HG03442 (cell line): ENCODE measurements around the gene MMP14.
A peak's percentile ranks its signal among the peaks of the same experiment; 100 is the strongest.

Source experiments
- ATAC-seq: cut with Tn5 transposase; IDR thresholded peaks from one replicate; pipeline ENCODE4 v1.9.1; 2021; ENCODE audit warnings: mild to moderate bottlenecking, moderate library complexity; ENCODE audit not compliant: unreplicated experiment

The MMP14 gene

GRCh38 chr14:22883173-22883976, 47.0 kb downstream of the MMP14 start, which contains the start of gene REM2:
REM2 (plus strand) TSS chr14:22883222; CDS start chr14:22883288, 66 bp downstream.
- no peak for ATAC-seq

GRCh38 chr14:22884076-22884737, 47.8 kb downstream of the MMP14 start:
- no peak for ATAC-seq

- no peak for ATAC-seq
These were observed 48.5 kb downstream of the MMP14 start for GRCh38 chr14:22884738-22885523.

GRCh38 chr14:22885975-22886374, 49.6 kb downstream of the MMP14 start:
- ATAC-seq: no peak

GRCh38 chr14:22886500-22887259, 50.3 kb downstream of the MMP14 start:
- ATAC-seq: peak; percentile 51

GRCh38 chr14:22887260-22887989, 51.0 kb downstream of the MMP14 start:
- ATAC-seq: peak; percentile 39

- peak; percentile 49 for ATAC-seq
These were observed 51.6 kb downstream of the MMP14 start for GRCh38 chr14:22887990-22888378.

- ATAC-seq: no peak
These were observed 52.3 kb downstream of the MMP14 start for GRCh38 chr14:22888662-22889061.

GRCh38 chr14:22890416-22890815, 54.0 kb downstream of the MMP14 start:
- no peak for ATAC-seq

- ATAC-seq: no peak
These were observed 56.1 kb downstream of the MMP14 start for GRCh38 chr14:22892488-22892887.

- ATAC-seq: no peak
These were observed 57.3 kb downstream of the MMP14 start for GRCh38 chr14:22893706-22894105.

- ATAC-seq: no peak
These were observed 59.0 kb downstream of the MMP14 start for GRCh38 chr14:22895402-22895801.

GRCh38 chr14:22896356-22896755, 60.0 kb downstream of the MMP14 start:
- no peak for ATAC-seq

GRCh38 chr14:22896760-22897159, 60.4 kb downstream of the MMP14 start:
- ATAC-seq: no peak

GRCh38 chr14:22897357-22897756, 61.0 kb downstream of the MMP14 start:
- no peak for ATAC-seq
